ENCODE results near the gene SMIM35. TPM values are rescaled to one million over a fixed set of nuclear protein-coding genes. Genes with fewer than 3 reads are reported as not detected.
"Not testable (repeated sequence)": the region's sequence is repeated elsewhere in the genome, so short reads cannot be mapped to it uniquely, and the experiment has no call there.

The SMIM35 gene
- total RNA-seq, 1 experiment from 2014 or later: not detected

- POLR2A ChIA-PET; H3K9me3 Mint-ChIP-seq; ATAC-seq; H3K27me3 Mint-ChIP-seq (ENCODE audit: low read depth); H3K27ac Mint-ChIP-seq; H3K4me3 Mint-ChIP-seq; DNase-seq (ENCODE audit: low spot score); H3K36me3 Mint-ChIP-seq; H3K4me1 Mint-ChIP-seq: not testable (repeated sequence)
- CTCF ChIA-PET: interaction anchor here (0.6 to 1.4 kb wide), 2 partner anchors 9 to 1276 kb away, joined by 3 to 4 read pairs; no protein-coding TSS in a partner anchor
These were observed 24.1 kb downstream of the SMIM35 start for GRCh38 chr11:118062631-118063030.

DNA sequence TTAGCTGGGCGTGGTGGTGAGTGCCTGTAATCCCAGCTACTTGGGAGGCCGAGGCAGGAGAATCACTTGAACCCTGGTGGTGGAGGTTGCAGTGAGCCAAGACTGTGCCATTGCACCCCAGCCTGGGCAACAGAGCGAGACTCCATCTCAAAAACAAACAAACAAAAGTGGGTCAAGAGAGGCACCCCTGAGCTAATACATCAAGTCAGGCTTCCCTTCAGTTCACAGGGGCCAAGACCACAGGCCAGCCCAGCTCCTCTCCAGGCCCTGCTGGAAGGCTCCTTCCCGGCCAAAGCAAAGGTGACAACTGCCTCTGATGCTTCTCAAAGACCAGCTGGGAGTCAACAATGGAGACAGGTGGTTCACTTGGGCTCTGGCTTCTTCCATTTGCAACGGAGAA is 24.6 kb downstream of the SMIM35 start:
- not testable (repeated sequence) for H3K27ac Mint-ChIP-seq

DNA sequence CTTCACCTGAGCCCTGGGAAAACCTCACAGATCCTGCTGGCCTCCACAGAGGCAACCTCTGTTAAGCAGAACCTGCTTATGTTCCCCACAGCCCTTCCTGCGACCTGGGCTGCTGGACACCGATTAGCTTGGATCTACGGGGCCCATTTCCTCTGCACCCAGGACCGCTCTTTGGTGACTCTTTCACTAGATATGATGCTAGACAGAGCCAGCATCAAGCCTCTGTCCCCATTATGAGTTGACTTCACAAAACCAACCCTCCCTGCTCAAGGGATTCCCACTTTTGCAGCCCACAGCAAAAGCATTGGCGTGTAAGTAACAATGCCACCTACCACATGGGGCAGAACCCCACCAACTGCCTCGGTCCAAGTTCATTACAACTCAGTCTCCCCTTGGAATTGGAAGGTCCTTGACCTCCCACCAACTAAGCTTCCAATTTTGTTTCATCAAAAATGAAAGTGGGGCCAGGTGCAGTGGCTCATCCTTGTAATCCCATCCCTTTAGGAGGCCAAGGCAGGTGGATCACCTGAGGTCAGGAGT is 25.1 kb downstream of the SMIM35 start:
- H3K9me3 Mint-ChIP-seq: no peaks in the 10 kb centered on the region
- CTCF ChIA-PET: interaction anchor here (1.4 kb wide), 1 partner anchor 8 kb away, joined by 4 read pairs; no protein-coding TSS in a partner anchor
- H3K4me3 Mint-ChIP-seq: no peak overlapping the region
- no peaks in the 10 kb centered on the region for H3K36me3 Mint-ChIP-seq
- no peak for TF ChIP-seq FOXK1 (CRISPR knock-in tag; IDR thresholded peaks at IDR 0.05)
- TF ChIP-seq ZNF416 (CRISPR knock-in tag; IDR thresholded peaks at IDR 0.05): no peak
- no peak for TF ChIP-seq ESRRA (CRISPR knock-in tag; IDR thresholded peaks at IDR 0.05; ENCODE audit: borderline replicate concordance)
- TF ChIP-seq, protein P1, sequence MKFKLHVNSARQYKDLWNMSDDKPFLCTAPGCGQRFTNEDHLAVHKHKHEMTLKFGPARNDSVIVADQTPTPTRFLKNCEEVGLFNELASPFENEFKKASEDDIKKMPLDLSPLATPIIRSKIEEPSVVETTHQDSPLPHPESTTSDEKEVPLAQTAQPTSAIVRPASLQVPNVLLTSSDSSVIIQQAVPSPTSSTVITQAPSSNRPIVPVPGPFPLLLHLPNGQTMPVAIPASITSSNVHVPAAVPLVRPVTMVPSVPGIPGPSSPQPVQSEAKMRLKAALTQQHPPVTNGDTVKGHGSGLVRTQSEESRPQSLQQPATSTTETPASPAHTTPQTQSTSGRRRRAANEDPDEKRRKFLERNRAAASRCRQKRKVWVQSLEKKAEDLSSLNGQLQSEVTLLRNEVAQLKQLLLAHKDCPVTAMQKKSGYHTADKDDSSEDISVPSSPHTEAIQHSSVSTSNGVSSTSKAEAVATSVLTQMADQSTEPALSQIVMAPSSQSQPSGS (CRISPR knock-in tag; IDR thresholded peaks at IDR 0.05; ENCODE audit: borderline replicate concordance, low read depth): no peak
- no peak for TF ChIP-seq USF2 (CRISPR knock-in tag; IDR thresholded peaks at IDR 0.05)
- no peak for TF ChIP-seq ZSCAN18 (CRISPR knock-in tag; IDR thresholded peaks at IDR 0.05)
- no peak for TF ChIP-seq PRDM15 (CRISPR knock-in tag; IDR thresholded peaks at IDR 0.05)
- no peak for TF ChIP-seq MYBL2 (CRISPR knock-in tag; IDR thresholded peaks at IDR 0.05)
- no peak for TF ChIP-seq MAX (CRISPR knock-in tag; IDR thresholded peaks at IDR 0.05)
- DNase-seq (ENCODE audit: low spot score): no peak
- no peak overlapping the region for H3K27ac Mint-ChIP-seq
- POLR2A ChIA-PET: no interaction called here
- ATAC-seq: no peak
- no peaks in the 10 kb centered on the region; the same call in 1 of the 2 replicates for H3K27me3 Mint-ChIP-seq (ENCODE audit: low read depth)
- peaks cover 4% of the 10 kb centered on the region for H3K4me1 Mint-ChIP-seq

More for the DNA sequence above, 24.6 kb downstream of the SMIM35 start:
- POLR2A ChIA-PET; ATAC-seq; H3K9me3 Mint-ChIP-seq; H3K4me1 Mint-ChIP-seq; H3K27me3 Mint-ChIP-seq (ENCODE audit: low read depth); DNase-seq (ENCODE audit: low spot score); H3K4me3 Mint-ChIP-seq; H3K36me3 Mint-ChIP-seq: not testable (repeated sequence)
- CTCF ChIA-PET: interaction anchor here (0.6 to 1.4 kb wide), 2 partner anchors 9 to 1276 kb away, joined by 3 to 4 read pairs; no protein-coding TSS in a partner anchor

GRCh38 chr11:118060869-118061268 is 25.9 kb downstream of the SMIM35 start:
- CTCF ChIA-PET: no interaction called here
- Mint-ChIP-seq H3K4me3 (no peak overlapping the region), H3K27me3 (ENCODE audit: low read depth) (no peaks in the 10 kb centered on the region; the same call in 1 of the 2 replicates), H3K9me3 (no peaks in the 10 kb centered on the region), H3K4me1 (peaks cover 4% of the 10 kb centered on the region), H3K27ac (no peak overlapping the region), H3K36me3 (no peaks in the 10 kb centered on the region)
- no peak for TF ChIP-seq NFATC4 (CRISPR knock-in tag; IDR thresholded peaks at IDR 0.05)
- TF ChIP-seq SMAD3 (CRISPR knock-in tag; IDR thresholded peaks at IDR 0.05; ENCODE audit: borderline replicate concordance): no peak
- TF ChIP-seq JUN (CRISPR knock-in tag; IDR thresholded peaks at IDR 0.05): no peak
- no peak for TF ChIP-seq ZNF232 (CRISPR knock-in tag; IDR thresholded peaks at IDR 0.05)
- POLR2A ChIA-PET: no interaction called here
- DNase-seq (ENCODE audit: low spot score): no peak
- no peak for ATAC-seq
